Measurements from ENCODE around the gene BANK1. TPM values are rescaled to one million over a fixed set of nuclear protein-coding genes. Genes with fewer than 3 reads are reported as not detected.
A peak's percentile ranks its signal among the peaks of the same experiment; 100 is the strongest.

Gene BANK1
- total and polyA plus RNA-seq, 10 of the 15 experiments (the other 5 are each of a cell fraction or from before 2014, with no cell fraction given): 0.13 to 2.1 (median 0.42) TPM

- peak; percentile 56 to 72; a peak in 3 of 4 replicates for TF ChIP-seq BHLHE40 (IDR thresholded peaks at IDR 0.05; ENCODE audit: borderline replicate concordance in 1 of 2, low read depth in 2 of 2, low read length in 1 of 2)
- no peak for TF ChIP-seq PML (IDR thresholded peaks at IDR 0.05; ENCODE audit: low read length)
- peak; percentile 70; the same call in 1 of the 2 replicates for TF ChIP-seq BMI1 (IDR thresholded peaks at IDR 0.05; ENCODE audit: borderline replicate concordance)
- no peak for TF ChIP-seq MXI1 (IDR thresholded peaks at IDR 0.05; ENCODE audit: low read depth, low read length)
- TF ChIP-seq, protein P1, sequence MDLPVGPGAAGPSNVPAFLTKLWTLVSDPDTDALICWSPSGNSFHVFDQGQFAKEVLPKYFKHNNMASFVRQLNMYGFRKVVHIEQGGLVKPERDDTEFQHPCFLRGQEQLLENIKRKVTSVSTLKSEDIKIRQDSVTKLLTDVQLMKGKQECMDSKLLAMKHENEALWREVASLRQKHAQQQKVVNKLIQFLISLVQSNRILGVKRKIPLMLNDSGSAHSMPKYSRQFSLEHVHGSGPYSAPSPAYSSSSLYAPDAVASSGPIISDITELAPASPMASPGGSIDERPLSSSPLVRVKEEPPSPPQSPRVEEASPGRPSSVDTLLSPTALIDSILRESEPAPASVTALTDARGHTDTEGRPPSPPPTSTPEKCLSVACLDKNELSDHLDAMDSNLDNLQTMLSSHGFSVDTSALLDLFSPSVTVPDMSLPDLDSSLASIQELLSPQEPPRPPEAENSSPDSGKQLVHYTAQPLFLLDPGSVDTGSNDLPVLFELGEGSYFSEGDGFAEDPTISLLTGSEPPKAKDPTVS (IDR thresholded peaks at IDR 0.05; ENCODE audit: low read depth, low read length): no peak
- TF ChIP-seq RFX5 (IDR thresholded peaks at IDR 0.05; ENCODE audit: low read depth, low read length): no peak
- TF ChIP-seq, protein P2, sequence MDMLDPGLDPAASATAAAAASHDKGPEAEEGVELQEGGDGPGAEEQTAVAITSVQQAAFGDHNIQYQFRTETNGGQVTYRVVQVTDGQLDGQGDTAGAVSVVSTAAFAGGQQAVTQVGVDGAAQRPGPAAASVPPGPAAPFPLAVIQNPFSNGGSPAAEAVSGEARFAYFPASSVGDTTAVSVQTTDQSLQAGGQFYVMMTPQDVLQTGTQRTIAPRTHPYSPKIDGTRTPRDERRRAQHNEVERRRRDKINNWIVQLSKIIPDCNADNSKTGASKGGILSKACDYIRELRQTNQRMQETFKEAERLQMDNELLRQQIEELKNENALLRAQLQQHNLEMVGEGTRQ (IDR thresholded peaks at IDR 0.05; ENCODE audit: borderline replicate concordance, low read depth, low read length): no peak
- no peak for TF ChIP-seq MYC (IDR thresholded peaks at IDR 0.05; ENCODE audit: insufficient read depth, insufficient read length, insufficient replicate concordance, low read length, severe bottlenecking)
- TF ChIP-seq GATAD2B (conservative IDR thresholded peaks at IDR 0.05; ENCODE audit: low read depth): no peak; the same call in 1 of the 2 replicates
- TF ChIP-seq NKRF (conservative IDR thresholded peaks at IDR 0.05): no peak
- TF ChIP-seq IKZF2 (IDR thresholded peaks at IDR 0.05): peak; percentile 82 to 86
- TF ChIP-seq CHD4 (IDR thresholded peaks at IDR 0.05): no peak
- no peak for TF ChIP-seq CHD2 (IDR thresholded peaks at IDR 0.05; ENCODE audit: borderline replicate concordance, low read depth, low read length)
- no peak for TF ChIP-seq MYB (IDR thresholded peaks at IDR 0.05; ENCODE audit: borderline replicate concordance, low read depth, low read length)
- TF ChIP-seq, protein P3, sequence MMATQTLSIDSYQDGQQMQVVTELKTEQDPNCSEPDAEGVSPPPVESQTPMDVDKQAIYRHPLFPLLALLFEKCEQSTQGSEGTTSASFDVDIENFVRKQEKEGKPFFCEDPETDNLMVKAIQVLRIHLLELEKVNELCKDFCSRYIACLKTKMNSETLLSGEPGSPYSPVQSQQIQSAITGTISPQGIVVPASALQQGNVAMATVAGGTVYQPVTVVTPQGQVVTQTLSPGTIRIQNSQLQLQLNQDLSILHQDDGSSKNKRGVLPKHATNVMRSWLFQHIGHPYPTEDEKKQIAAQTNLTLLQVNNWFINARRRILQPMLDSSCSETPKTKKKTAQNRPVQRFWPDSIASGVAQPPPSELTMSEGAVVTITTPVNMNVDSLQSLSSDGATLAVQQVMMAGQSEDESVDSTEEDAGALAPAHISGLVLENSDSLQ (IDR thresholded peaks at IDR 0.05): no peak
- no peak for TF ChIP-seq ZNF622 (IDR thresholded peaks at IDR 0.05)
- TF ChIP-seq ZNF592 (IDR thresholded peaks at IDR 0.05): no peak
- TF ChIP-seq RELA (IDR thresholded peaks at IDR 0.05; ENCODE audit: borderline replicate concordance, partially characterized antibody): no peak
- TF ChIP-seq ZNF274 (IDR thresholded peaks at IDR 0.05; ENCODE audit: insufficient read depth, insufficient read length): no peak
- peak; percentile 55; the same call in 1 of the 2 replicates for TF ChIP-seq BACH1 (IDR thresholded peaks at IDR 0.05; ENCODE audit: borderline replicate concordance)
- no peak for TF ChIP-seq ATF3 (IDR thresholded peaks at IDR 0.05; ENCODE audit: borderline replicate concordance, extremely low read depth, low read depth, low read length)
Observed at GRCh38 chr4:101806914-101807313, 16.4 kb downstream of the BANK1 start (continued).

Data from GM12878 (cell line).